COLO668 (cell line): ENCODE results near the gene SRD5A2.

ENCODE experiments used
- DNase-seq: peaks from one replicate; lab custom pipeline; 2025; ENCODE audit not compliant: unreplicated experiment; lab: John Stamatoyannopoulos, UW

Gene SRD5A2

GRCh38 chr2:31580321-31581117 lies at the start of gene SRD5A2:
SRD5A2 (minus strand) TSS chr2:31580938; CDS start chr2:31580900, 38 bp downstream.
- DNase-seq: no peak

GRCh38 chr2:31606509-31606908 lies 25.8 kb upstream of the SRD5A2 start:
- DNase-seq: no peak

- no peak for DNase-seq
Observed at GRCh38 chr2:31598694-31599093, 18.0 kb upstream of the SRD5A2 start.

- no peak for DNase-seq
Observed at GRCh38 chr2:31586230-31586629, 5.5 kb upstream of the SRD5A2 start.

- DNase-seq: no peak
Observed at GRCh38 chr2:31581124-31581795, 522 bp upstream of the SRD5A2 start.

- DNase-seq: no peak
Observed at GRCh38 chr2:31579996-31580320, 780 bp downstream of the SRD5A2 start.

GRCh38 chr2:31578316-31578715 lies 2.4 kb downstream of the SRD5A2 start:
- DNase-seq: no peak

GRCh38 chr2:31577143-31577542 lies 3.6 kb downstream of the SRD5A2 start:
- no peak for DNase-seq

- no peak for DNase-seq
Observed at GRCh38 chr2:31568585-31569201, 12.0 kb downstream of the SRD5A2 start.

- DNase-seq: no peak
Observed at GRCh38 chr2:31567679-31568078, 13.1 kb downstream of the SRD5A2 start.

- DNase-seq: no peak
Observed at GRCh38 chr2:31563273-31563839, 17.4 kb downstream of the SRD5A2 start.

GRCh38 chr2:31561823-31562222 lies 18.9 kb downstream of the SRD5A2 start:
- no peak for DNase-seq

GRCh38 chr2:31558401-31559295 lies 22.1 kb downstream of the SRD5A2 start:
- DNase-seq: no peak

GRCh38 chr2:31556940-31557339 lies 23.8 kb downstream of the SRD5A2 start:
- DNase-seq: no peak

GRCh38 chr2:31555967-31556706 lies 24.6 kb downstream of the SRD5A2 start:
- no peak for DNase-seq

- no peak for DNase-seq
Observed at GRCh38 chr2:31553362-31553761, 27.4 kb downstream of the SRD5A2 start.

- DNase-seq: no peak
Observed at GRCh38 chr2:31547485-31547884, 33.3 kb downstream of the SRD5A2 start.

GRCh38 chr2:31541853-31542252 lies 38.9 kb downstream of the SRD5A2 start:
- no peak for DNase-seq

GRCh38 chr2:31539505-31539904 lies 41.2 kb downstream of the SRD5A2 start:
- DNase-seq: no peak

- no peak for DNase-seq
Observed at GRCh38 chr2:31535768-31536167, 45.0 kb downstream of the SRD5A2 start.
